GM21723 (cell line): ENCODE measurements around the gene ERVW-1.
"Not testable (repeated sequence)": the region's sequence is repeated elsewhere in the genome, so short reads cannot be mapped to it uniquely, and the experiment has no call there.

ENCODE experiments used
- ATAC-seq: cut with Tn5 transposase; IDR thresholded peaks from one replicate; pipeline ENCODE4 v1.9.1; 2021; ENCODE audit warnings: mild to moderate bottlenecking, moderate library complexity; ENCODE audit not compliant: unreplicated experiment

ERVW-1 gene, protein sequence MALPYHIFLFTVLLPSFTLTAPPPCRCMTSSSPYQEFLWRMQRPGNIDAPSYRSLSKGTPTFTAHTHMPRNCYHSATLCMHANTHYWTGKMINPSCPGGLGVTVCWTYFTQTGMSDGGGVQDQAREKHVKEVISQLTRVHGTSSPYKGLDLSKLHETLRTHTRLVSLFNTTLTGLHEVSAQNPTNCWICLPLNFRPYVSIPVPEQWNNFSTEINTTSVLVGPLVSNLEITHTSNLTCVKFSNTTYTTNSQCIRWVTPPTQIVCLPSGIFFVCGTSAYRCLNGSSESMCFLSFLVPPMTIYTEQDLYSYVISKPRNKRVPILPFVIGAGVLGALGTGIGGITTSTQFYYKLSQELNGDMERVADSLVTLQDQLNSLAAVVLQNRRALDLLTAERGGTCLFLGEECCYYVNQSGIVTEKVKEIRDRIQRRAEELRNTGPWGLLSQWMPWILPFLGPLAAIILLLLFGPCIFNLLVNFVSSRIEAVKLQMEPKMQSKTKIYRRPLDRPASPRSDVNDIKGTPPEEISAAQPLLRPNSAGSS

DNA sequence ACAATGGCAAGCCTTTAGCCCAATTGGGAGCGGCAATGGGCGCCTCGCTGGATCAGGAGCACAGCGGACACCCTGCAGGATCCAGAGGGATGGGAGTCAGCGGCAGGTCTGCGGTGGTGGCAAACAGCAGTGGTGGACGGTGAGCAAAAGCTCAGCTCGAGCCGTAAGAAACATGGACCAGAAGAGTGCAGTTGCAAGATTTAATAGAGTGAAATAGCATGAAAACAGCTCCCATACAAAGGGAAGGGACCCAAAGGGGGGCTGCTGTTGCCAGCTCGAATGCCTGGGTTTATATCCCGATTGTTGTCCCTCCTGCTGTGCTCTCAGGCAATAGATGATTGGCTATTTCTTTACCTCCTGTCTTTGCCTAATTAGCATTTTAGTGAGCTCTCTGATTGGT, at the start of gene ERVW-1:
Gene ERVW-1 (minus strand): TSS at position 266 of the 400 bp plus-strand sequence. CDS start 7,565 bp downstream, outside the sequence.
- not testable (repeated sequence) for ATAC-seq

DNA sequence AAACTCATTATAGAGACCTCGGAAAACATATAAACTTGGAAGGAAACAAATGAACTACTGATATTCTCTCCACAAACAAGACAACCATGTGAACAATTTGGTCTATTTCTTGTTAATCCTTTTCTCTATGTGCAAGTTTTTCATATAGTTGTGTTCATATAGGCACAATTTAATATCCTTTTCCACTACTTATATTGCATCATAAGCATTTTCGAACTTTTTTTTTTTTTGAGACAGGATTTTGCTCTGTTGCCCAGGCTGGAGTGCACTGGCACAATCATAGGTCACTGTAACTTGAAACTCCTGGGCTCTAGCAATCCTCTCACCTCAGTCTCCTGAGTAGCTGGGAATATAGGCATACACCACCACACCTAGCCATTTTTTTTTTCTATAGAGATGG, 45.4 kb upstream of the ERVW-1 start:
- ATAC-seq, result no peak

DNA sequence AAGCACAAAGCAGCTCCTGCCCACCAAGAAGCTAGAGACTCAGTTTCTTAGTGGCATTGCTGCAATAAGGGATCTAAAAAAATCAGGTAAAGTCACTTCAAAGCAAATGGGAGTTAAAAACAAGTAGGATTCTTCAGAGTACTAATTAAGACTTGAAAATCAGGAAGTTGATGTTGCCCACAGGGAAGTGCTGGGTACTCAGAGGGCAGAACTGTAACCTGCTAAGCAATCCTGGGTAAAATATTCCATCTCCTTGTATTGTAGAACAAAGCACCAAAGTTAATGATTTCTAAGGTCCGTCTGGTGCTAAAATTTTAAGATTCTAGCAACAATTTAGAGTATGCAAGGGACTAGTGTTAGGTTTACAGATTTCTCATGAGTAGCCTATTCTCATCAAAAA, 42.3 kb upstream of the ERVW-1 start:
- no peak for ATAC-seq

DNA sequence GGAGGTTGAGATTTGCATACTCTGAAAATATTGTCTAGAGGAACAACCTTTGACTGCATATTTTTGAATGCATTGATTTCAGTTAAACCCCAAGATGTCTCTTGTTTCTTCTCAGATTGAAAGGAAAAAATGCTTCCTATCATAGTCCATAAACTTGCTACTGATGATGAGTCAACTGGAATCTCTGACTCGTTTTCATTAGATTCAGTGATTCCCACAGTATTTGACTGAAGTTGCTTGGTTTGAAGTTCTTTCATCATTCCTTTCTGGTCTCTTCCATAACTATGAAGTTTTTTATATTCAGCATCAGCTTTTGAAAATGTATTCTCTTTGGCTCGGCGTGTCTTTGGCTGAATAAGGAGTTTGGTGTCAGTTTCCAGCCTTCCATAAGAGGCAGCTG, 39.9 kb upstream of the ERVW-1 start:
- no peak for ATAC-seq

DNA sequence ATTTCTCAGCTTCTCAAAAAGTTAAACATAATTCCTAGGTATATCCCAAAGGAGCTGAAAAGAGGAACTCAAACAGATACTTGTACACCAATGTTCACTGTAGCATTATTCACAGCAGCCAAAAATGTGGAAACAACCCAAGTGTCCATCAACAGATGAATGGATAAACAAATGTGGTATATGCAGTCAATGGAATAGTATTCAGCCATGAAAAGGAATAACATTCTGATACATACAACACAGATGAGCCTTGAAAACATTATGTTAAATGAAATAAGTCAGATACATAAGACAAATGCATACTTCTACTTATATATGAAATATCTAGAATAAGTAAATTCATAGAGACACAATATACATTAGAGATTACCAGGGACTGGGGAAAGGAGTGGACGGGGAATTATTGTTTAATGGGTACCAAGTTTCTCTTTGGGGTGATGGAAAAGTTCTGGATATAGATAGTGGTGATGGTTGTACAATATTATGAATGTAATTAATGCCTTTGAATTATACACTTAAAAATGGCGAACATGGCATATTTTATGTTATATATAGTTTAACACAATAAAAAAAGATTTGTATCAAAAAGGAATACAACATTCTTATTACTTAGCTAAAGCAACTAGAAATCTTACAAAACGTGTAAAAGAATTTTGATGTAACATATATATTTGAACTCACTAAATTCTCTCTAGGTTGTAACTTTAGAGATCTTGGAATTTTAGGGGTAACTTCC, 35.6 kb upstream of the ERVW-1 start:
- ATAC-seq, result no peak

DNA sequence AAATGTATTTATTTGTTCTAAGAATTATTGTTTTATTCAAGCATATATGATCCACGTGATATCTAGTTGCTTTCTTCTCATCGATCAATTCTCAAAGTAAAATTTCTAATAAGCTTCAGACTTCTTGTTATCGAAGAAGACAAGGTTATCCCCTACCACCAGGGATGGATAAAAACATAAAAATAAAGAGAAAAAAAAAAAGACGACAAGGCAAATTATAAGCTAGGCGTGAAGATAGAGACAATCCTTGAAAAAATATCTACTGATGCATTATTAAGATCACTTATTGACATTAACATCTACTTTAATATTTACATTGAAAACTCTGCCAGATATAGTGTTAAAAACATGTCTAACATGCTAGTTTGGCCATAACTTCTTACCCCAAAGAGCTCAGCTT, 31.2 kb upstream of the ERVW-1 start:
- ATAC-seq, result no peak

DNA sequence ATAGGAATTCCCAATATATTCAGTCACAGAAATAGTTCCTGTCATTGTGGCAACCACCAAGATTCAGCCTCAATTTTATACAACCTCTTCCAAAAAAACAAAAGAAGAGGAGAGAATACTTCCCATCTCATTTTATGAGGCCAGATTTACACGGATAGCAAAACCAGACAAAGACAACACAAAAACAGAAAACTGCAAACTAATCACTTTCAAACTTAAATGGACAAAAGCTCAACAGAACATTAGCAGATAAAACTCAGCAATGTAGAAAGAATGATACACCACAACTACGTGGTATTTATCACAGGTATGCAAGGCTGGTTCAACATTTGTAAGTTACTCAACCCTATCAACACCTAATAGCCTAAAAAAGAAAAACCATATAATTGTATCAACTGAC, 28.6 kb upstream of the ERVW-1 start:
- ATAC-seq, result no peak

DNA sequence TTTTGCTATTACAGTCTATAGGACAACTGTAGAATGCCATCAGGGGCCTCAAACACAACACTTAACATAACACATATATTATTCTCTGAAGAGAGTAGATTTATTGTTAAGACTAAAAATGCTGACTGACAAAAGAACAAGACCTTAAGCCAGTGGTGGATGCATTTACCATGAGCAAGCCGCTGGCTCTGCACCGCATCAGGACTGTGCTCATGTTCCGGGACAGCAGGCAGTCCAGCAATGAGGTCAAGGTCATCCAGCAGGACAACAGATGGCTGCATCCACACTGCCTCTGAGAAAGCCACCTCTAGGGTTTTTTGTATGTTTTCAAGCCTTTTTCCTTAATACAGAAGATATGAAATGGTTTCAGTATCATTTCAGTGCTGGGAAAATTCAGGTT, 26.8 kb upstream of the ERVW-1 start:
- no peak for ATAC-seq

DNA sequence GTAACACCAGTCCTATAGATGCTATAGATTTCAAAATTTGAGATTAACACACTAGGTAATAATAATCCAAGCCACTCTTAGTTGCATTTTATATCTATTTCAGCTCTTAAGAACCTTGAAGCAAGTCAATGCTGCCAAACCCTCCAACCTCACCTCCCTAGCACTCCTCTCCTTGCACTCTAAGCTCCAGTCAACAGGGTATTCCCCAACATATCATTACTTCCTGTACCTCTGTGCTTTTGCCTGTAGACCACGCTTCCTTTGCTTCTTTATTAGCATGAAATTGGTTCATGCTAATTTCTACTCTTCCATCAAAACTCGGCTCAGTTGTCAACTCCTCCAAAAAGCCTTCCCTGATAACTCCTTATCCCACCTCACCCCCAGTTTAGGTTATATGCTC, 26.0 kb upstream of the ERVW-1 start:
- ATAC-seq, result no peak

DNA sequence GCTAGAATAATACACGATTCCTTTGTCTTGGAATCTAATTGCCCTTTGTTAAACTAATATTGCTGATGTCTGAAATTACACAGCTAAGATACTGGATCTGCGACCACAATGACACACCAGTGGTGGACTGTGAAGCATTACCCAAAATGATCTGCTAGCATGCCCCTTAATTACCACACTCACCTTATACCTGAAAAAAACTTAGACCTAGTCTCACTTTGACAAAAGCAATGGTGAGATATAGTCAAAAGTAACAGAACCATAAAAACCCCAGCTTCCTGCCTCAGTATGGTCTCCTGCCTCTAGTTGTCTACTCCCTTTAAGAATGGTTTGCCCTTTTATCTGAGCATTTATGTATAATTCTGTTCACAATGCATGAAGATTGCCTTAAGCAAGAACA, 20.8 kb upstream of the ERVW-1 start:
- ATAC-seq, result no peak

DNA sequence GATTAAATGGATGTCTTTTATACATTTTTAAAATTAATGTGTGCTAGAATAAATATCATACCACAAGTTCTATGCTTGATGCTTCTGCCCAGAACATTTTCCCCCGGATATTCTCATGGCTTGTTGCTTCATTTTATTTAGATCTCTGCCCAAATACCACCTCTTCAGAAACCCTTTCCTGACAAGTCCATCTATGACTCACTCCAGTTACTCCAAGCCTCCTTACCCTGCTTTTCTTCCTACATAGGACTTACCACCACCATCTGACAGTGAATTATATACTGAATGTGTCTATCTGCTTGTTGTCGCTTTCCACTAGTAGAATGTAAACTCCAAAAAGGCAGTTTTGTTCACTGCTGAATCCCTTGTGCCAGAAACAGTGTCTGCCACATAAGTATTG, 19.1 kb upstream of the ERVW-1 start:
- ATAC-seq, result no peak

DNA sequence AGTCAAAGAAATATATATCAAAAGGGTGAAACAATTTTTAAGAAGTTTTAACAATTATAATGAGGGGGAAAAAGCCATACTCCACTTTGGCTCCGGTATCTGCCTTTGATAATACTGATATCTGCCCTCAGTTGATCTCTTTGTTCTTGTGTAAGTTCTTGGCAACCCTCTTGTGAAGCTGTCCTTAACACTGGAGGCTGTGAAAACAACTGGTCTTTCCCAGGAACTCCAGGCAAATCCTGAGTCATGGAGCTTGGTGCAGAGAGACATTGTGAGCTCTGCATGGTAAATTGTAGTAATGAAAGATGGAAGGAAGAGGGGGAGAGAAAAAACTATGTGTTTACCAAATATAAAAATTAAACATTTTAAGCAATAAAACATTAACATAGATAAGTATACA, 11.9 kb upstream of the ERVW-1 start:
- ATAC-seq, result no peak

DNA sequence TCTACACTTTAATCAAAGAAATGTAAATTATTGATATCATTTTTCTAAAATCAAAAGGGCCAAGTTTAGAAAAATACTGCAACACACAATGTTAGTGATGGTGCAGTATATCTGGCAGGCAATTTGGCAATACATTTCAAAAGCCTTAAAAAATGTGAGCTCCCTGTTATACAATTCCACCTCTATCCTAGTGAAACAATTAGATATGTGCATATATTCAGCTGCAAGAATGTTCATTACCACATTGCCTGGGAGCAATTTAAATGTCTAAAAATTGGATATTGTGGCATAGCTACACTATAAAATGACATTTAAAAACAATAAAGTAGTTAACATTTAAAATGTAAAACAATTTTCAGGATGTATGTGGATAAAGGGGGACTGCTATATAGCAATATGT, 10.1 kb upstream of the ERVW-1 start:
- no peak for ATAC-seq

DNA sequence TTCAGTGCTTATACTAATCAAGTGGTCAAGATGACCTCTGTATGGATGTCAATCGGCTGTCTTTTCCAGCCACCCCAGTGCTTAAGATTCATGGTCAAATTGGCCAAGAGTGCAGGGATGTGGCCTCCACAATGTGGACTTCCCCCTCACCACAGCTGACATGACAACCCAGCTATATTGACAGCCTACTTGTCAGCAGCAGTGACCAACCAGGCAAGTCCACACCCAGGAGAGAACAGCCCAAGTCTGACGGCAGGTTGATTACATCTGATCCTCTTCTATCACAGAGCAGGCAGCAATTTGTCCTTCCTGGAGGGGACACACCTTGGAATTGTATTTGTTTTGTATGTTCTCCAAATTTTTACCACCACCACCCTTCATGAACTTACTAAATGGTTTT, 8.2 kb upstream of the ERVW-1 start:
- no peak for ATAC-seq

DNA sequence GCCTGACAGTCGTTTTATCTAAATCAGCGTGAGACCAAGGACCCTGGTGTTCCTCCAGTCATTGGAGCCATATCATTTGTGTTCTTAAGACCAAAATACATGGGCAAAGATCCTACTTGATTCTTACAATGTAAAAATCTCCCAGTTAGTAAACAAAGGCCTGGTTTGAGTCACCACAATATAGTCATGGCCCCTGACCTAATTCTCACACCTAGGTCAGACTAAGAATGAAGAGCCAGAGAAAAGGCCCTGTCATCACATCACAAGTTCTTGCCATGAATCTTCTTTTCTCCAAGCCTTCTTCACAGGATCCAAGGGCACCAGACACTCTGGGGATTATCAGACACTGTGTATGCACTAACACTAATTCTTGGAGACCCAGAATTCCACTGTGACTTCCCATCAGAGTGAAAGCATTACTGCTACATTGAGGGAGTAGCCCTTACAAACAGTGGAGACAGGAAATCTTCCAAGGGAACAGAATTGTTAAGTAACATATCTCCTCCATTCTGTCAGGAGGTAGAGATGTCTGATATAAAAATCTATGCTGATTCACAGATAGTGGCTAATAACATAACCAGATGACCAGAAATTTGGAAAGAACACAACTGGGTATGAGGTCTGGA, 7.6 kb upstream of the ERVW-1 start:
- ATAC-seq, result no peak

DNA sequence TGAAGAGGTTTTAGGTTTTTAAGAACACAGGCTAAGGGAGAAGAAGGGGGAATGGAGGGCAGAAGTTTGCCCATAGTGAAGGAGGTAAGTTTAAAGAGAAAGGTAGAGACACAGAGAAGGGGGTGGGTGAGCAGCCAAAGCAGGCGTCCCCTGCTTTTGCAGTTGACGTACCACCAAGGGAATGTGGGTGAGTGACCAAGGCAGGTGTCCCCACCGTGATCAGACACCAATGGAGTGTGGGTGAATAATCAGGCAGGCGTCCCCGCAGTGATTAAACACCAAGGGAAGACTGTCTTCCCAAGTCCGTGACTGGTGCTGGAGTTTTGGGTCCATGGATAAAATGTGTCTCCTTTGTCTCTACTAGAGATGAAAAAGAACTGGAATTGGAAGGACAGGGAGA, 6.5 kb upstream of the ERVW-1 start:
- ATAC-seq, result not testable (repeated sequence)

DNA sequence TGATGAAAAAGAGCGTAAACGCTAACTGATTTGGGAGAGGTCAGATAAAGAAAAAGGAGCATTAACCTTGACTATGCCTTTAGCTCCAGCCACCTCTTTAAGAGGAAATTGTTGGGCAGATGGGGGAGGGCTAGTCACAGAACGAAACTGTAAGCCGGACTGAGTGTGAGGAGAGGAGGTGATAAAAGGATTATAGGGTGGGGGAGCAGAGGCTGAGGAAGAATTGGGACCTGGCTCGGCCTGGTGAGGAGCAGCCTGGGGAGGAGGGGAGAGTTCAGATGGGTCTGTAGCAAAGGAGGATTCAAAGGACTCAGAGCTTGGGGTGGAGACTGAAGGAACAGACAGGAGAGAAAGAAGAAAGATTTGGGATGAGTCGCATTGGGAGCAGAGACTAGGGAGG, 5.9 kb upstream of the ERVW-1 start:
- ATAC-seq, result not testable (repeated sequence)

DNA sequence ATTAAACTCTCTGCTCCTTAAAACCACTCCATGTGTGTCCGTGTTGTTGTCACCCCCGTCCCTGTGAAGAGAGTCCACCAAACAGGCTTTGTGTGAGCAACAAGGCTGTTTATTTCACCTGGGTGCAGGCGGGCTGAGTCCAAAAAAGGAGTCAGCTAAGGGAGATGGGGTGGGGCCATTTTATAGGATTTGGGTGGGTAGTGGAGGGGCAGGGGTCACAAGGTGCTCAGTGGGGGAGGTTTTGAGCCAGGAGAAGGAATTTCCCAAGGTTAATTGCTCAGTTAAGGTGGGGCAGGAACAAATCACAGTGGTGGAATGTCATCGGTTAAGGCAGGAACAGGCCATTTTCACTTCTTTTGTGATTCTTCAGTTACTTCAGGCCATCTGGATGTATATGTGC, 1.4 kb upstream of the ERVW-1 start:
- ATAC-seq, result not testable (repeated sequence)

DNA sequence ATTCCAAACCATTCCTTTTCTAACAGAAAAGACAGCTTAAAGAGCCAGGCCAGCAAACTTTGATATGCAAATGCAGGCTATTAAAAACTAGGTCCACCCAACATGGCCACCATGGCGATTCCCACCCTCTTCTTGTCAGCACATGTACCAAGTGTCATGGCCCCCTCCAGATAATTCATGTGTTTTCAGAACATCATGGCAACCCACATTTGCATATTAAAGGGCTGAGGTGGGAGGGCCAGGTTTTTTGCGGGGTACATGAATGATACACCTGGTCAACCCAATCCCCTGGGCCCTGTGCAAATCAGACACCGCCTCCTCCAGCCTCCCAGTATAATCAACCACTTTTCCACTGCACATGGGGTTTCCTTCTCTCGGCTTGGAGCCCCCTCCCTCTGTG, 965 bp upstream of the ERVW-1 start:
- no peak for ATAC-seq

DNA sequence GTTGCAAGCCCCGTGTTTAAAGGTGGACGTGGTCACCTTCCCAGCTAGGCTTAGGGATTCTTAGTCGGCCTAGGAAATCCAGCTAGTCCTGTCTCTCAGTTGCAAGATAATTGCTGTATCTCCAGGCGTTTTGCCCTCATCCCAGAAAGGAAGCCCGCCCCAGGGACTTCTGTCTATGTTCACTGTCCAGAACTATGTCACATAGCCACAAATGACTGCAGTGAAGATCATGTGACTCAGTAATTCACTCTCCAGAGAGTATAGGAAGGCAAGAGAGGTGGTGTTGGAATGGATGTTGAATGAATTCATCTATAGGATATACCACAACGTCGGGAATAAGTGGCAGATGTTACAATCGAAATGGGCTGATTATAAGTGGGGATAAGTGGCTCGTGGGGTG, 349 bp upstream of the ERVW-1 start:
- no peak for ATAC-seq

DNA sequence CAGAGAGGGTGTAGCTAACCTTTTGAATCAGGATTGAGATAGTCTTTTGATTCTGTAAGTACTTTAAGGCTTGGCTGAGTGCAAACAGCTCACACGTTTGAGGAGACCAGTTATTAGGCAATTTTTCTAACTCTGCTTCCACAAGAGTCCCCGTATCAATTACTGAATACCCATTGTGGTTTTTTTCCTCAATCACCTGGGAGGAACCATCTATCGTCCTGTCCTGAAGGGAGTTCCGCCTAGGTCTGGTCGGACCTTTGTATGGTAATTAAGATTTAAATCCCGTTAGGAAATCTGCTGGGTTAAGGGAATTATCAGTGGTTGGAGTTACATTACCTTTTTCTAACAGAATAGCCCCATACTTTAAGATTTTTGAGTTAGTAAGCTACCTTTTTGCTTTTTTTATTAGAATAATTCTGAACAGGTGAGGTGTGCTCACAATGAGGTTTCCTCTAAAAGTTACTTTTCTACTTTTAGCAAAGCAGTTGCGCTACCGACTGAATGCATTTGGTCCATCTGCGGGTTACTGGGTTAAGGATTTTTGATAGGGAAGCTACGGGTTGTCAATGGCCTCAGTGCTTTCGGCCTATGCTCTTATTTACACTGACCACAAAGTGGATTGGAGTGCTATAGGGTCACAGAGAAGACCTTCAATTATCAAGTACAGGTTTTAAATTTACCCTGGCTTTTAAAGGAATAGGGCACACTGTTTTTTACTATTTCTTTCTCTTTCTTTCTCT, 1.7 kb downstream of the ERVW-1 start:
- not testable (repeated sequence) for ATAC-seq
